WTC11 (cell line): ENCODE results near the gene ESRP2. TPM values are rescaled to one million over a fixed set of nuclear protein-coding genes. Genes with fewer than 3 reads are reported as not detected.

ENCODE experiments used
- ATAC-seq: fragments of 200-7000 bp; cut with Tn5 transposase; 2 replicates; pipeline ENCODE4 v1.10.0; 2021; ENCODE audit warnings: mild to moderate bottlenecking, moderate library complexity
- CTCF ChIA-PET: fragments of 300-600 bp; sonication (Branson Sonifier 250); formaldehyde crosslinking; loops from one replicate; lab custom pipeline; 2021; ENCODE audit warnings: antibody characterized with exemption; lab: Charles Lee
- POLR2A ChIA-PET: fragments of 350-600 bp; sonication (Branson Sonifier 250); formaldehyde crosslinking; loops from one replicate; lab custom pipeline; 2021; ENCODE audit warnings: antibody characterized with exemption; lab: Charles Lee
- DNase-seq: peaks from one replicate; pipeline ENCODE4 v3.0.0; 2021; ENCODE audit warnings: low spot score
- H3K27ac Mint-ChIP-seq: 2 replicates; pipeline ENCODE4 v1.8.0; 2021; ENCODE audit warnings: mixed read lengths
- H3K27me3 Mint-ChIP-seq: 2 replicates; pipeline ENCODE4 v1.8.0; 2021; ENCODE audit warnings: low read depth, mild to moderate bottlenecking, moderate library complexity, mixed read lengths
- H3K36me3 Mint-ChIP-seq: 2 replicates; pipeline ENCODE4 v1.8.0; 2021; ENCODE audit warnings: mixed read lengths
- H3K4me1 Mint-ChIP-seq: 2 replicates; pipeline ENCODE4 v1.8.0; 2022; ENCODE audit warnings: mixed read lengths
- H3K4me3 Mint-ChIP-seq: 2 replicates; pipeline ENCODE4 v1.8.0; 2021; ENCODE audit warnings: mild to moderate bottlenecking, moderate library complexity, mixed read lengths
- H3K9me3 Mint-ChIP-seq: 2 replicates; pipeline ENCODE4 v1.8.0; 2021; ENCODE audit warnings: mixed read lengths
- AFF4 ChIP-seq: sonication (generic); formaldehyde crosslinking; IDR thresholded peaks from 2 replicates; pipeline ENCODE4 v1.8.1; 2023; ENCODE audit warnings: mild to moderate bottlenecking, missing genetic modification reagents, borderline replicate concordance
- ATF6 ChIP-seq: sonication (generic); formaldehyde crosslinking; IDR thresholded peaks from 2 replicates; pipeline ENCODE4 v1.8.1; 2023; ENCODE audit warnings: mild to moderate bottlenecking, missing genetic modification reagents
- E2F1 ChIP-seq: sonication (generic); formaldehyde crosslinking; IDR thresholded peaks from 2 replicates; pipeline ENCODE4 v1.8.0; 2022; ENCODE audit warnings: mild to moderate bottlenecking, missing genetic modification reagents
- FOXK1 ChIP-seq: sonication (generic); formaldehyde crosslinking; IDR thresholded peaks from 2 replicates; pipeline ENCODE4 v1.8.0; 2022; ENCODE audit warnings: mild to moderate bottlenecking, moderate library complexity, missing genetic modification reagents
- GRHL2 ChIP-seq: fragments of 250-450 bp; sonication (Bioruptor Pico); IDR thresholded peaks from 2 replicates; pipeline ENCODE4 v1.8.0; 2022; ENCODE audit warnings: mild to moderate bottlenecking, moderate library complexity; ENCODE audit not compliant: insufficient replicate concordance, severe bottlenecking
- OVOL2 ChIP-seq: fragments of 250-450 bp; sonication (Bioruptor Pico); IDR thresholded peaks from 2 replicates; pipeline ENCODE4 v1.9.0; 2021; ENCODE audit warnings: mild to moderate bottlenecking, borderline replicate concordance
- PREB ChIP-seq: sonication (generic); formaldehyde crosslinking; IDR thresholded peaks from 2 replicates; pipeline ENCODE4 v1.8.1; 2022; ENCODE audit warnings: mild to moderate bottlenecking, missing genetic modification reagents, moderate library complexity, borderline replicate concordance
- SMAD3 ChIP-seq: sonication (generic); formaldehyde crosslinking; IDR thresholded peaks from 2 replicates; pipeline ENCODE4 v1.8.0; 2022; ENCODE audit warnings: missing genetic modification reagents, mild to moderate bottlenecking, borderline replicate concordance
- ZNF396 ChIP-seq: fragments of 250-450 bp; sonication (Bioruptor Pico); IDR thresholded peaks from 2 replicates; pipeline ENCODE4 v1.8.0; 2021; ENCODE audit warnings: mild to moderate bottlenecking, moderate library complexity, borderline replicate concordance
- ZNF532 ChIP-seq: fragments of 250-450 bp; sonication (Bioruptor Pico); IDR thresholded peaks from 2 replicates; pipeline ENCODE4 v1.9.0; 2021; ENCODE audit warnings: mild to moderate bottlenecking, borderline replicate concordance
- microRNA-seq: library from miRNA; unstranded; fragments of <30 nt; microRNA quantifications from one replicate; pipeline ENCODE4 v1.2.0, GENCODE V29; 2022; ENCODE audit warnings: borderline number of aligned reads
- total RNA-seq: library from RNA; stranded (reverse); gene quantifications from 3 replicates; pipeline ENCODE4 v1.2.3, GENCODE V29; 2021

ESRP2 gene
- total RNA-seq, 1 experiment from 2014 or later = 55.0 TPM

- Mint-ChIP-seq H3K27me3 (no peaks in the 10 kb centered on the region), H3K9me3 (no peaks in the 10 kb centered on the region), H3K36me3 (peaks cover 36% of the 10 kb centered on the region), H3K27ac (no peak overlapping the region), H3K4me1 (no peaks in the 10 kb centered on the region), H3K4me3 (no peak overlapping the region)
- ChIA-PET CTCF (no interaction called here), POLR2A (no interaction called here)
- TF ChIP-seq ZNF532 (CRISPR knock-in tag) = no peak
- TF ChIP-seq FOXK1 (CRISPR knock-in tag) = no peak
- TF ChIP-seq E2F1 = no peak
- no peak for TF ChIP-seq ATF6 (CRISPR knock-in tag)
- no peak for TF ChIP-seq ZNF396
- TF ChIP-seq PREB (CRISPR knock-in tag) = no peak
- TF ChIP-seq GRHL2 = no peak
- no peak for DNase-seq
- ATAC-seq = no peak
Observed at GRCh38 chr16:68179855-68180254, 56.1 kb downstream of the ESRP2 start.

- peaks cover 38% of the 10 kb centered on the region for H3K36me3 Mint-ChIP-seq
- H3K27me3 Mint-ChIP-seq = no peaks in the 10 kb centered on the region
- TF ChIP-seq AFF4 (CRISPR knock-in tag) = no peak
- no peak for TF ChIP-seq OVOL2 (CRISPR knock-in tag)
- TF ChIP-seq SMAD3 (CRISPR knock-in tag) = no peak
- TF ChIP-seq, all 79 proteins: peak for 0
- H3K27ac Mint-ChIP-seq = no peak overlapping the region
- DNase-seq = no peak
- ChIA-PET CTCF (no interaction called here), POLR2A (no interaction called here)
- no peak overlapping the region for H3K4me3 Mint-ChIP-seq
- H3K4me1 Mint-ChIP-seq = no peaks in the 10 kb centered on the region
- H3K9me3 Mint-ChIP-seq = no peaks in the 10 kb centered on the region
- ATAC-seq = no peak
Observed at GRCh38 chr16:68179196-68179795, 56.6 kb downstream of the ESRP2 start.

Small RNA genes within 50 kb of the gene (microRNA-seq; reads per million reads assigned to microRNA genes)
- not detected for gene MIR6773

Other genes starting within 250 kb of the ESRP2 start
- 0.13 to 0.25 TPM in 2 of 3 replicates, not detected in the other for gene DPEP2, start 236.6 kb downstream of the ESRP2 start, total RNA-seq
- gene DPEP2NB, start 220.2 kb downstream of the ESRP2 start, total RNA-seq = 0.32 TPM in 1 of 3 replicates, not detected in the others
- 15.2 to 18.3 TPM (median 17.7 TPM) in 3 replicates for gene DDX28, start 212.9 kb downstream of the ESRP2 start, total RNA-seq
- gene DUS2, start 212.8 kb downstream of the ESRP2 start, total RNA-seq = 23.5 to 27.9 TPM (median 25.8 TPM) in 3 replicates
- 32.5 to 34.6 TPM (median 33.3 TPM) in 3 replicates for gene NFATC3, start 150.8 kb downstream of the ESRP2 start, total RNA-seq
- 9.4 to 10.2 TPM (median 9.8 TPM) in 3 replicates for gene PLA2G15, start 9.2 kb upstream of the ESRP2 start, total RNA-seq
- gene SLC7A6, start 28.4 kb upstream of the ESRP2 start, total RNA-seq = 27.4 TPM in 3 replicates
- 20.5 to 22.6 TPM (median 20.7 TPM) in 3 replicates for gene SLC7A6OS, start 74.8 kb upstream of the ESRP2 start, total RNA-seq
- gene PRMT7, start 74.9 kb upstream of the ESRP2 start, total RNA-seq = 50.3 to 59.3 TPM (median 52.5 TPM) in 3 replicates
- gene SMPD3, start 212.4 kb upstream of the ESRP2 start, total RNA-seq = 0.99 to 1.4 TPM (median 1.2 TPM) in 3 replicates